SU-DHL-6 (cell line): ENCODE results near the gene KLHL15.

Experiments used
- H2AFZ ChIP-seq: fragments of 200-600 bp; sonication (generic); 2 replicates; pipeline ENCODE4 v1.6.1; 2014; ENCODE audit warnings: low read depth, mild to moderate bottlenecking, moderate library complexity, mixed read lengths, antibody characterized with exemption, low read length; ENCODE audit not compliant: severe bottlenecking
- H3F3A ChIP-seq: fragments of 200-600 bp; shearing (Covaris generic); 2 replicates; pipeline ENCODE4 v1.6.0; 2016; ENCODE audit warnings: antibody characterized with exemption, mild to moderate bottlenecking; ENCODE audit not compliant: insufficient read depth
- H3K27ac ChIP-seq: fragments of 200-600 bp; sonication (generic); 2 replicates; pipeline ENCODE4 v1.5.1; 2016; ENCODE audit warnings: low read depth, mild to moderate bottlenecking, low read length, moderate library complexity, mixed read lengths
- H3K27me3 ChIP-seq: fragments of 200-600 bp; sonication (generic), shearing (Covaris generic); 2 replicates; pipeline ENCODE4 v1.6.0; 2014; ENCODE audit warnings: mild to moderate bottlenecking, low read length
- H3K36me3 ChIP-seq: fragments of 200-600 bp; sonication (generic); 2 replicates; pipeline ENCODE4 v1.6.1; 2014; ENCODE audit warnings: mild to moderate bottlenecking, low read length, mixed read lengths
- H3K4me2 ChIP-seq: fragments of 300-600, 200-600 bp; shearing (Covaris generic), sonication (generic); 2 replicates; pipeline ENCODE4 v1.6.0; 2014; ENCODE audit warnings: low read length, low read depth, mild to moderate bottlenecking; ENCODE audit not compliant: poor library complexity, severe bottlenecking
- H3K4me3 ChIP-seq: fragments of 200-600 bp; sonication (generic); 2 replicates; pipeline ENCODE4 v1.5.1; 2014; ENCODE audit warnings: antibody characterized with exemption, low read length, mild to moderate bottlenecking, mixed read lengths; ENCODE audit not compliant: insufficient read depth, poor library complexity, severe bottlenecking
- H3K79me2 ChIP-seq: fragments of 200-600 bp; sonication (generic); 2 replicates; pipeline ENCODE4 v1.6.1; 2014; ENCODE audit warnings: mild to moderate bottlenecking, low read length, moderate library complexity; ENCODE audit not compliant: insufficient read depth
- H3K9ac ChIP-seq: fragments of 200-600 bp; sonication (generic); 2 replicates; pipeline ENCODE4 v1.7.0; 2014; ENCODE audit warnings: mild to moderate bottlenecking, low read length
- H3K9me2 ChIP-seq: fragments of 200-600 bp; sonication (generic); replicated peaks from 2 replicates; pipeline ENCODE4 v1.6.1; 2014; ENCODE audit warnings: low read length; ENCODE audit not compliant: insufficient read depth
- H3K9me3 ChIP-seq: fragments of 200-600 bp; sonication (generic); 2 replicates; pipeline ENCODE4 v1.6.1; 2014; ENCODE audit warnings: low read length, mixed read lengths; ENCODE audit not compliant: insufficient read depth
- H4K20me1 ChIP-seq: fragments of 200-600 bp; sonication (generic); 2 replicates; pipeline ENCODE4 v1.6.1; 2014; ENCODE audit warnings: low read depth, mild to moderate bottlenecking, antibody characterized with exemption, low read length, moderate library complexity, mixed read lengths
- CTCF ChIP-seq: fragments of 200-600 bp; sonication (generic); IDR thresholded peaks from one replicate; pipeline ENCODE4 v1.5.1; 2017; ENCODE audit warnings: antibody characterized with exemption, mild to moderate bottlenecking, low read length, moderate library complexity; ENCODE audit not compliant: insufficient read depth, poor library complexity, severe bottlenecking
- EZH2phosphoT487 ChIP-seq: fragments of 200-600 bp; sonication (generic), shearing (Covaris generic); conservative IDR thresholded peaks from 2 replicates; pipeline ENCODE4 v1.6.1; 2018; ENCODE audit warnings: mild to moderate bottlenecking, antibody characterized with exemption, low read length, moderate library complexity, mixed read lengths

Gene KLHL15

DNA sequence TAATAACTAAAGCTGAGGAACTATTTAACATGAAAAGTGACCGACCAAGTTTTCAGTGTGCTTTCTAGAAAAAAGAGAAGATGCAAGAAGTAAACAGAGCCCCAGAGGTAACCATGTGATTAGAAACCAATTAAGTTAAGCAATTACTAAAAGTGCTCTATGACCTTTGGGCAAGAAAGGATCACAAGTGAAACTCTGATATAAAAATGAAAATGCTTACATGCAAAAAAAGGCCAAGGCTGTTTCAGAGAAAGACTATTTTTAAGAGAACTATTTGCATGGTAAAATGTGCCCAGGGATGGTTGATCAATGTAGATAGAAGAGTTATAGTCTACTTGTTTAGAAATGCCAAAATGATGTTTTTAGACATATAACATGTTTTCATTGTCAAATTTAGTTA is 22.0 kb downstream of the KLHL15 start:
- Histone ChIP-seq H3K79me2 (peaks cover 48% of the 10 kb centered on the region), H3F3A (no peaks in the 10 kb centered on the region), H3K9me3 (no peaks in the 10 kb centered on the region), H4K20me1 (no peaks in the 10 kb centered on the region), H3K4me3 (no peak overlapping the region), H3K4me2 (no peak overlapping the region), H3K9me2 (no peaks in the 10 kb centered on the region), H2AFZ (no peak overlapping the region), H3K9ac (no peak overlapping the region), H3K27me3 (no peaks in the 10 kb centered on the region), H3K27ac (no peak overlapping the region), H3K36me3 (peaks cover 8% of the 10 kb centered on the region; the same call in 1 of the 2 replicates)
- TF ChIP-seq CTCF (no peak), EZH2phosphoT487 (no peak)

DNA sequence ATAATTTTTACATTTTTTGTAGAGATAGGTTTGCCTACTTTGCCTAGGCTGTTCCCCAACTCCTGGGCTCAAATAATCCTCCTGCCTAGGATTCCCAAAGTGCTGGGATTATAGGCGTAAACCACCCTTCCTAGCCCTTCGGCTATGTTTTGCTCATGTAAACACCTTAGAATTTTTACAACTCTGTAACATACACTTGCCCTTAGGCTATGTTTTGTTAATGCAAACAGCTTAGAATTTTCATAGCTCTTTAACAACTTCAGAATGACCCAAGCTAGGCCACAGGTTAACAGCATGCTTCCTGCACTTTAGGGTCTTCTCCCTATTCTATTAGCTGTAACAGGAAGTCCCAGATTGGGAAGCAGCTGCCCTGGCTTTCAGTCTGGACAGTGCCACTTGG is 24.2 kb downstream of the KLHL15 start:
- H4K20me1 ChIP-seq, result no peaks in the 10 kb centered on the region
- no peaks in the 10 kb centered on the region for H3F3A ChIP-seq
- H3K79me2 ChIP-seq, result peaks cover 33% of the 10 kb centered on the region
- H3K9me2 ChIP-seq, result no peaks in the 10 kb centered on the region
- H3K4me2 ChIP-seq, result no peak overlapping the region
- H2AFZ ChIP-seq, result no peak overlapping the region
- no peaks in the 10 kb centered on the region for H3K9me3 ChIP-seq
- H3K9ac ChIP-seq, result no peak overlapping the region
- no peaks in the 10 kb centered on the region for H3K27me3 ChIP-seq
- no peak overlapping the region for H3K27ac ChIP-seq
- TF ChIP-seq EZH2phosphoT487 (no peak), CTCF (no peak)
- no peak overlapping the region for H3K4me3 ChIP-seq
- H3K36me3 ChIP-seq, result peaks cover 8% of the 10 kb centered on the region; the same call in 1 of the 2 replicates

GRCh38 chrX:24002167-24002566 is 24.8 kb downstream of the KLHL15 start:
- peaks cover 29% of the 10 kb centered on the region for H3K79me2 ChIP-seq
- no peaks in the 10 kb centered on the region for H3K27me3 ChIP-seq
- H3K4me3 ChIP-seq, result no peak overlapping the region
- no peak overlapping the region for H3K4me2 ChIP-seq
- H3K9me2 ChIP-seq, result no peaks in the 10 kb centered on the region
- no peak overlapping the region for H2AFZ ChIP-seq
- no peak overlapping the region for H3K9ac ChIP-seq
- H3K36me3 ChIP-seq, result peaks cover 8% of the 10 kb centered on the region; the same call in 1 of the 2 replicates
- no peak for TF ChIP-seq CTCF
- no peak for TF ChIP-seq EZH2phosphoT487
- H3K27ac ChIP-seq, result no peak overlapping the region
- no peaks in the 10 kb centered on the region for H3F3A ChIP-seq
- H3K9me3 ChIP-seq, result no peaks in the 10 kb centered on the region
- H4K20me1 ChIP-seq, result no peaks in the 10 kb centered on the region
